HepG2 (cell line): Measurements from ENCODE around the gene TREM1. TPM values are rescaled to one million over a fixed set of nuclear protein-coding genes. Genes with fewer than 3 reads are reported as not detected.
A peak's percentile ranks its signal among the peaks of the same experiment; 100 is the strongest.

Experiments
- AGO2 ChIP-seq: fragments of 200-400 bp; formaldehyde crosslinking; optimal IDR thresholded peaks from 2 replicates; pipeline ENCODE3; 2017; ENCODE audit warnings: mild to moderate bottlenecking, low read depth, low read length, moderate library complexity
- ARNT2 ChIP-seq: sonication (generic); formaldehyde crosslinking; IDR thresholded peaks from 2 replicates; pipeline ENCODE4 v1.8.0; 2022; ENCODE audit warnings: mild to moderate bottlenecking, low read depth, missing genetic modification reagents, moderate library complexity
- ATRX ChIP-seq: sonication (generic); formaldehyde crosslinking; IDR thresholded peaks from 2 replicates; pipeline ENCODE4 v1.4.0; 2020; ENCODE audit warnings: missing genetic modification reagents, borderline replicate concordance
- CHD4 ChIP-seq: fragments of 200-600 bp; sonication (generic); IDR thresholded peaks from 2 replicates; pipeline ENCODE4 v1.7.0; 2017; ENCODE audit warnings: mild to moderate bottlenecking, low read length, borderline replicate concordance
- CREB3 ChIP-seq: sonication (generic); formaldehyde crosslinking; IDR thresholded peaks from 2 replicates; pipeline ENCODE4 v1.5.0; 2020; ENCODE audit warnings: missing genetic modification reagents
- HHEX ChIP-seq: IDR thresholded peaks from 2 replicates; pipeline ENCODE4 v1.6.1; 2016; ENCODE audit warnings: control low read depth
- IKZF5 ChIP-seq: IDR thresholded peaks from 2 replicates; pipeline ENCODE4 v1.6.1; 2018; ENCODE audit warnings: missing genetic modification reagents, mild to moderate bottlenecking, missing compliant biosample characterization
- KLF15 ChIP-seq: sonication (generic); formaldehyde crosslinking; IDR thresholded peaks from 2 replicates; pipeline ENCODE4 v1.8.1; 2023; ENCODE audit warnings: borderline replicate concordance, mild to moderate bottlenecking, inconsistent platforms, missing genetic modification reagents, mixed read lengths
- KLF16 ChIP-seq, 2 experiments: sonication (generic) in 1 of 2; formaldehyde crosslinking in 1 of 2; IDR thresholded peaks; 2 replicates each; pipeline versions ENCODE4 v1.6.1 to v1.8.0; 2016 to 2023; ENCODE audit warnings: missing genetic modification reagents in 2 of 2, missing compliant biosample characterization in 1 of 2
- MTERF4 ChIP-seq: sonication (generic); formaldehyde crosslinking; IDR thresholded peaks from 2 replicates; pipeline ENCODE4 v1.8.0; 2023; ENCODE audit warnings: mild to moderate bottlenecking, missing genetic modification reagents
- NFIC ChIP-seq: IDR thresholded peaks from 2 replicates; pipeline ENCODE4 v1.6.1; 2012; ENCODE audit warnings: mild to moderate bottlenecking, low read length, inconsistent platforms
- NONO ChIP-seq, 2 experiments: fragments of 450-650 bp in 1 of 2; sonication (generic) in 1 of 2; formaldehyde crosslinking in 1 of 2; IDR thresholded peaks in 1 of 2; conservative IDR thresholded peaks in 1 of 2; 2 replicates each; pipeline versions ENCODE4 v1.6.1 to v1.8.0; 2017 to 2022; ENCODE audit warnings: mild to moderate bottlenecking in 1 of 2, missing genetic modification reagents in 1 of 2, moderate library complexity in 1 of 2
- NR0B2 ChIP-seq: sonication (generic); formaldehyde crosslinking; IDR thresholded peaks from 2 replicates; pipeline ENCODE4 v1.4.0; 2020; ENCODE audit warnings: mild to moderate bottlenecking, missing genetic modification reagents
- PHF20 ChIP-seq: sonication (generic); formaldehyde crosslinking; IDR thresholded peaks from 2 replicates; pipeline ENCODE4 v1.5.0; 2020; ENCODE audit warnings: mild to moderate bottlenecking, missing genetic modification reagents
- PTBP1 ChIP-seq: fragments of 200-400 bp; formaldehyde crosslinking; IDR thresholded peaks from 2 replicates; pipeline ENCODE4 v1.6.1; 2018; ENCODE audit warnings: low read length, low read depth; ENCODE audit not compliant: poor library complexity, severe bottlenecking
- RERE ChIP-seq: IDR thresholded peaks from 2 replicates; pipeline ENCODE4 v1.6.1; 2016; ENCODE audit warnings: low read depth, missing genetic modification reagents, missing compliant biosample characterization
- TIGD3 ChIP-seq: sonication (generic); formaldehyde crosslinking; IDR thresholded peaks from 2 replicates; pipeline ENCODE4 v1.5.1; 2020; ENCODE audit warnings: mild to moderate bottlenecking, missing genetic modification reagents, borderline replicate concordance
- ZMYM3 ChIP-seq: sonication (generic); formaldehyde crosslinking; IDR thresholded peaks from 2 replicates; pipeline ENCODE4 v1.5.1; 2020; ENCODE audit warnings: mild to moderate bottlenecking, missing genetic modification reagents
- polyA plus RNA-seq, 8 experiments: library from polyadenylated mRNA; depleted of rRNA in 3 of 8; stranded (reverse) in 7 of 8; unstranded in 1 of 8; fragments of >200 nt; fragmentation: Illumina TruSeq in 4 of 8; extraction: Trizol in 4 of 8; gene quantifications; 2 replicates each; pipeline versions ENCODE4 v1.2.1 to v1.2.3, GENCODE V29; 2011 to 2016; ENCODE audit warnings: low read depth in 4 of 8, missing spikeins in 1 of 8, mixed read lengths in 1 of 8; ENCODE audit not compliant: insufficient read depth in 1 of 8
- total RNA-seq, 5 experiments: library from RNA; depleted of rRNA; stranded (reverse); fragments of >200 nt; fragmentation: Illumina TruSeq; extraction: Trizol; gene quantifications; 2 replicates each; pipeline ENCODE4 v1.2.3, GENCODE V29; 2016; ENCODE audit warnings: low read depth in 1 of 5

The TREM1 gene
- total and polyA plus RNA-seq, 2 of the 13 experiments (the other 11 are each of a cell fraction or from before 2014, with no cell fraction given) = 0.49 TPM; not detected in 1

- TF ChIP-seq KLF15 (CRISPR knock-in tag) (no peak), ZMYM3 (CRISPR knock-in tag) (no peak), AGO2 (no peak), NONO (IDR thresholded peaks at IDR 0.05) (no peak), NONO (CRISPR knock-in tag; conservative IDR thresholded peaks at IDR 0.05) (no peak), PHF20 (CRISPR knock-in tag) (no peak), NR0B2 (no peak), TIGD3 (no peak), NFIC (peak; percentile 84), PTBP1 (no peak), ATRX (CRISPR knock-in tag) (no peak), MTERF4 (CRISPR knock-in tag) (no peak), CHD4 (no peak), RERE (CRISPR knock-in tag) (no peak), KLF16 (CRISPR knock-in tag; IDR thresholded peaks at IDR 0.05) (0 out of 4 replicates have a peak, but pooled peaks of 1 of the 2 experiments have one; percentile 38), CREB3 (CRISPR knock-in tag) (no peak), ARNT2 (CRISPR knock-in tag) (no peak), HHEX (CRISPR knock-in tag) (no peak), IKZF5 (CRISPR knock-in tag) (peak; percentile 42; the same call in 1 of the 2 replicates)
Measured at GRCh38 chr6:41278699-41279405, 7.6 kb downstream of the TREM1 start (continued).
